Endothelial cell of umbilical vein (primary cell): ENCODE measurements around the gene LARGE1. TPM values are rescaled to one million over a fixed set of nuclear protein-coding genes. Genes with fewer than 3 reads are reported as not detected.

Experiments used
- BruUV-seq: library from RNA; stranded (reverse); fragments of 400-500 nt; replicated peaks from 2 replicates; lab custom pipeline; 2021; lab: Mats Ljungman, UMichigan
- CTCF ChIA-PET: fragments of 300-600, 350-600 bp; sonication (Branson Sonifier 250); formaldehyde crosslinking; loops from one replicate; lab custom pipeline; 2021; ENCODE audit warnings: antibody characterized with exemption, inconsistent platforms; lab: Charles Lee
- POLR2A ChIA-PET: fragments of 300-600, 350-600 bp; sonication (Branson Sonifier 250); formaldehyde crosslinking; loops from one replicate; lab custom pipeline; 2021; ENCODE audit warnings: antibody characterized with exemption, inconsistent platforms; lab: Charles Lee
- DNase-seq: peaks from one replicate; pipeline ENCODE4 v3.0.0-alpha.2; 2011; ENCODE audit warnings: low read depth, low spot score
- FAIRE-seq: peaks from 2 replicates; lab custom pipeline; 2011; peaks lifted over from hg19 to GRCh38; lab: Jason Lieb, UNC
- H2AFZ ChIP-seq: 2 replicates; pipeline ENCODE4 v1.6.0; 2012; ENCODE audit warnings: low read depth, low read length, control low read depth, inconsistent platforms
- H3K27ac ChIP-seq: 2 replicates; pipeline ENCODE4 v1.5.1; 2011; ENCODE audit warnings: low read depth, mild to moderate bottlenecking, control low read depth, low read length, moderate library complexity; ENCODE audit not compliant: insufficient read depth
- H3K27me3 ChIP-seq, 2 experiments: 2 replicates each; pipeline versions ENCODE4 v1.6.0 to v1.6.1; 2011; ENCODE audit warnings: low read length in 2 of 2, mixed read lengths in 1 of 2; ENCODE audit not compliant: control insufficient read depth in 2 of 2, insufficient read depth in 2 of 2
- H3K36me3 ChIP-seq, 2 experiments: 2 replicates in 1 of 2; 3 replicates in 1 of 2; pipeline ENCODE4 v1.5.1; 2011; ENCODE audit warnings: low read length in 2 of 2, mild to moderate bottlenecking in 1 of 2, moderate library complexity in 1 of 2; ENCODE audit not compliant: control insufficient read depth in 2 of 2, insufficient read depth in 2 of 2; ENCODE audit errors: extremely low read depth in 1 of 2
- H3K4me1 ChIP-seq: 3 replicates; pipeline ENCODE4 v1.5.1; 2011; ENCODE audit warnings: mild to moderate bottlenecking, low read length; ENCODE audit not compliant: control insufficient read depth, insufficient read depth; ENCODE audit errors: extremely low read depth
- H3K4me2 ChIP-seq: 2 replicates; pipeline ENCODE4 v1.6.1; 2011; ENCODE audit warnings: low read length, control low read depth, mixed read lengths; ENCODE audit not compliant: insufficient read depth
- H3K4me3 ChIP-seq, 3 experiments: fragments of 200-600 bp in 1 of 3; sonication (generic), shearing (Covaris generic) in 1 of 3; replicated peaks in 1 of 3; 2 replicates each; pipeline ENCODE4 v1.5.1; 2011 to 2016; ENCODE audit warnings: control low read depth in 3 of 3, low read length in 3 of 3, mild to moderate bottlenecking in 2 of 3, inconsistent platforms in 1 of 3, low read depth in 1 of 3, moderate library complexity in 1 of 3; ENCODE audit not compliant: insufficient read depth in 1 of 3
- H3K79me2 ChIP-seq: 2 replicates; pipeline ENCODE4 v1.6.0; 2012; ENCODE audit warnings: low read length, inconsistent platforms; ENCODE audit not compliant: control insufficient read depth, insufficient read depth
- H3K9ac ChIP-seq: replicated peaks from 2 replicates; pipeline ENCODE3; 2011; ENCODE audit warnings: low read length, control low read depth; ENCODE audit not compliant: insufficient read depth; ENCODE audit errors: extremely low read depth
- H3K9me1 ChIP-seq: replicated peaks from 3 replicates; pipeline ENCODE4 v1.6.0; 2011; ENCODE audit warnings: mild to moderate bottlenecking, low read length; ENCODE audit not compliant: control insufficient read depth, insufficient read depth; ENCODE audit errors: extremely low read depth
- H3K9me3 ChIP-seq: replicated peaks from 2 replicates; pipeline ENCODE4 v1.5.1; 2012; ENCODE audit warnings: low read length, inconsistent platforms; ENCODE audit not compliant: control insufficient read depth, insufficient read depth
- H4K20me1 ChIP-seq: replicated peaks from 2 replicates; pipeline ENCODE3; 2011; ENCODE audit warnings: mild to moderate bottlenecking, low read length; ENCODE audit not compliant: control insufficient read depth, insufficient read depth; ENCODE audit errors: extremely low read depth
- CTCF ChIP-seq, 2 donors: IDR thresholded peaks; 1 replicate in 1 of 2; 2 replicates in 1 of 2; pipeline ENCODE4 v1.5.1; 2011; ENCODE audit warnings: low read length in 2 of 2, mild to moderate bottlenecking in 2 of 2, moderate library complexity in 2 of 2, control low read depth in 1 of 2, inconsistent platforms in 1 of 2, low read depth in 1 of 2; ENCODE audit not compliant: insufficient read depth in 1 of 2; ENCODE audit errors: extremely low read depth in 1 of 2
- EZH2 ChIP-seq: IDR thresholded peaks from 2 replicates; pipeline ENCODE4 v1.6.1; 2012; ENCODE audit warnings: borderline replicate concordance, low read depth, mild to moderate bottlenecking, moderate library complexity, low read length, inconsistent platforms; ENCODE audit not compliant: severe bottlenecking
- FOS ChIP-seq: IDR thresholded peaks from 2 replicates; pipeline ENCODE4 v1.6.1; 2011; ENCODE audit warnings: mild to moderate bottlenecking, low read length, moderate library complexity, borderline replicate concordance; ENCODE audit not compliant: insufficient read depth
- GATA2 ChIP-seq: IDR thresholded peaks from 2 replicates; pipeline ENCODE4 v1.7.0; 2011; ENCODE audit warnings: low read depth, mild to moderate bottlenecking, moderate library complexity, mixed read lengths, low read length; ENCODE audit not compliant: insufficient read length, insufficient read depth
- JUN ChIP-seq: IDR thresholded peaks from 2 replicates; pipeline ENCODE4 v1.6.1; 2011; ENCODE audit warnings: borderline replicate concordance, low read depth; ENCODE audit not compliant: insufficient read length, insufficient read depth
- MAX ChIP-seq: IDR thresholded peaks from 2 replicates; pipeline ENCODE4 v1.6.1; 2011; ENCODE audit not compliant: insufficient read depth, insufficient read length
- MYC ChIP-seq: IDR thresholded peaks from one replicate; pipeline ENCODE4 v1.6.1; 2011; ENCODE audit warnings: mild to moderate bottlenecking, low read depth, low read length
- POLR2A ChIP-seq: IDR thresholded peaks from 2 replicates; pipeline ENCODE4 v1.6.1; 2012; ENCODE audit warnings: low read depth, mild to moderate bottlenecking, control low read depth, low read length
- POLR2AphosphoS5 ChIP-seq: IDR thresholded peaks from 2 replicates; pipeline ENCODE4 v1.6.1; 2012; ENCODE audit warnings: low read depth, mild to moderate bottlenecking, control low read depth, low read length, moderate library complexity; ENCODE audit not compliant: insufficient read depth
- dilution Hi-C: fragments of 300-500 bp; cut with MboI; formaldehyde crosslinking; loops from one replicate; pipeline ENCODE4 v1.15.0; 2019; ENCODE audit warnings: low sequenced_read_pairs; ENCODE audit not compliant: extremely low pct_ligation_motif_present
- intact Hi-C: fragments of 100-400 bp; cut with micrococcal nuclease; formaldehyde crosslinking; loops from one replicate; pipeline ENCODE4 v1.10.0; 2022
- polyA plus RNA-seq, 4 experiments: library from polyadenylated mRNA; depleted of rRNA in 3 of 4; stranded (reverse) in 3 of 4; unstranded in 1 of 4; fragments of >200 nt; gene quantifications; 2 replicates each; pipeline versions ENCODE4 v1.2.1 to v1.2.3, GENCODE V29; 2011 to 2012; ENCODE audit warnings: missing spikeins in 1 of 4
- total RNA-seq: library from RNA; stranded (reverse); gene quantifications from 2 replicates; pipeline ENCODE4 v1.2.3, GENCODE V29; 2021

The LARGE1 gene
- total and polyA plus RNA-seq, 2 donors (not counting 3 experiments of a cell fraction or from before 2014, with no cell fraction given), result 0.95 to 4.4 TPM

DNA sequence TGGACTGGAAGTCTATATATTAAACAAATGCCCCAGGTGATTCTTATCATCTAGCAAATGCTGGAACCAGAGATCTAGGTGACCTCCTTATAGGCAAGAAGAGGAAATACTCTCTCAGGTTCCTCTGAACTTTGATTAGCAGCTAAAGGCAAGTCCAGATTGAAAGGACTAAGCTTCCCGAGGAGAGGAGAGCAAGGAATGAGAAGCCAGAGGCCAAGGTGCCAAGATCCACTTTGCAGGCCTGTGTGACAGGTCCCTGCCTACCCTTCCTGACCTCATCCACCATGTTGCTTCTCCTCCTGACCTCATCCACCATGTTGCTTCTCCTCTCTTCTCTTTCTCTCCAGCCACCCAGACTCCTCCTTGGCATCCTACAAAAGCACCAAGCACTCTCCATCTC is 173.2 kb downstream of the LARGE1 start:
- FAIRE-seq (no peak), DNase-seq (no peak)
- Histone ChIP-seq H2AFZ (no peak overlapping the region), H3K36me3 (no peaks in the 10 kb centered on the region), H3K9ac (no peak overlapping the region), H3K9me3 (peaks cover 12% of the 10 kb centered on the region), H3K79me2 (no peaks in the 10 kb centered on the region), H3K4me2 (no peak overlapping the region), H3K4me3 (no peak overlapping the region), H3K4me1 (no peaks in the 10 kb centered on the region), H3K9me1 (no peaks in the 10 kb centered on the region), H3K27me3 (no peaks in the 10 kb centered on the region), H4K20me1 (no peaks in the 10 kb centered on the region), H3K27ac (no peak overlapping the region)
- dilution Hi-C loops (no loop called here), intact Hi-C loops (no loop called here)
- CTCF ChIA-PET, result no interaction called here
- TF ChIP-seq POLR2AphosphoS5 (no peak), CTCF (IDR thresholded peaks at IDR 0.05; ENCODE audit: extremely low read depth in 1 of 2, insufficient read depth in 1 of 2, low read depth in 1 of 2, low read length in 2 of 2) (no peak), POLR2A (no peak), GATA2 (no peak), EZH2 (no peak), JUN (no peak), MYC (no peak), FOS (no peak), MAX (no peak)
- no TSS peak for BruUV-seq
- POLR2A ChIA-PET, result no interaction called here
